Prostate gland (tissue), 2 donors: Measurements from ENCODE around the gene TOP2A. TPM values are rescaled to one million over a fixed set of nuclear protein-coding genes. Genes with fewer than 3 reads are reported as not detected.

Experiments
- DNase-seq: peaks from one replicate; pipeline ENCODE4 v3.0.0-alpha.2; 2019; ENCODE audit warnings: low spot score
- H3K27ac ChIP-seq, 2 donors: fragments of 200-600 bp; sonication (generic); 2 replicates each; pipeline ENCODE4 v1.5.1; 2017 to 2019
- H3K27me3 ChIP-seq: fragments of 200-600 bp; sonication (generic); replicated peaks from 2 replicates; pipeline ENCODE4 v1.5.1; 2019; ENCODE audit not compliant: insufficient read depth
- H3K36me3 ChIP-seq, 2 donors: fragments of 200-600 bp; sonication (generic); 1 replicate in 1 of 2; 2 replicates in 1 of 2; pipeline versions ENCODE4 v1.5.1 to v1.8.1; 2017 to 2019
- H3K4me1 ChIP-seq: fragments of 200-600 bp; sonication (generic); replicated peaks from 2 replicates; pipeline ENCODE4 v1.5.1; 2019
- H3K4me3 ChIP-seq, 2 donors: fragments of 200-600 bp; sonication (generic); 2 replicates each; pipeline ENCODE4 v1.5.1; 2017 to 2019
- H3K9me3 ChIP-seq: fragments of 200-600 bp; sonication (generic); 2 replicates; pipeline ENCODE4 v1.5.1; 2017
- POLR2A ChIP-seq: fragments of 450-650 bp; IDR thresholded peaks from one replicate; pipeline ENCODE4 v1.6.1; 2016; ENCODE audit warnings: antibody characterized with exemption, mild to moderate bottlenecking
- POLR2AphosphoS5 ChIP-seq: sonication (generic); formaldehyde crosslinking; IDR thresholded peaks from one replicate; pipeline ENCODE4 v1.6.1; 2017; ENCODE audit warnings: antibody characterized with exemption
- WGBS: methylation state at CpG from one replicate; pipeline ENCODE4 v1.1.5; 2018; 5-methylcytosine and 5-hydroxymethylcytosine counted together
- intact Hi-C: fragments of 100-400 bp; cut with DNase I; formaldehyde crosslinking; loops from one replicate; pipeline ENCODE4 v1.14.2; 2022
- small RNA-seq, 2 donors: library from RNA; depleted of rRNA; stranded (forward); fragments of <200 nt; gene quantifications; one replicate each; pipeline ENCODE3, GENCODE V24; 2016
- total RNA-seq, 2 donors: library from RNA; depleted of rRNA; stranded (reverse); fragments of >200 nt; gene quantifications; one replicate each; pipeline ENCODE4 v1.1.0, GENCODE V29; 2016
- TF ChIP-seq, protein P1 (sequence below), 4 experiments: fragments of 200-600 bp in 2 of 4; fragments of 450-650 bp in 2 of 4; sonication (generic) in 2 of 4; IDR thresholded peaks; 1 replicate in 3 of 4; 2 replicates in 1 of 4; pipeline ENCODE4 v1.5.1; 2016 to 2019; ENCODE audit warnings: antibody characterized with exemption in 4 of 4, mild to moderate bottlenecking in 2 of 4, moderate library complexity in 2 of 4

Gene TOP2A
- total RNA-seq, 2 donors from 2014 or later: 3.1 to 15.9 TPM

DNA sequence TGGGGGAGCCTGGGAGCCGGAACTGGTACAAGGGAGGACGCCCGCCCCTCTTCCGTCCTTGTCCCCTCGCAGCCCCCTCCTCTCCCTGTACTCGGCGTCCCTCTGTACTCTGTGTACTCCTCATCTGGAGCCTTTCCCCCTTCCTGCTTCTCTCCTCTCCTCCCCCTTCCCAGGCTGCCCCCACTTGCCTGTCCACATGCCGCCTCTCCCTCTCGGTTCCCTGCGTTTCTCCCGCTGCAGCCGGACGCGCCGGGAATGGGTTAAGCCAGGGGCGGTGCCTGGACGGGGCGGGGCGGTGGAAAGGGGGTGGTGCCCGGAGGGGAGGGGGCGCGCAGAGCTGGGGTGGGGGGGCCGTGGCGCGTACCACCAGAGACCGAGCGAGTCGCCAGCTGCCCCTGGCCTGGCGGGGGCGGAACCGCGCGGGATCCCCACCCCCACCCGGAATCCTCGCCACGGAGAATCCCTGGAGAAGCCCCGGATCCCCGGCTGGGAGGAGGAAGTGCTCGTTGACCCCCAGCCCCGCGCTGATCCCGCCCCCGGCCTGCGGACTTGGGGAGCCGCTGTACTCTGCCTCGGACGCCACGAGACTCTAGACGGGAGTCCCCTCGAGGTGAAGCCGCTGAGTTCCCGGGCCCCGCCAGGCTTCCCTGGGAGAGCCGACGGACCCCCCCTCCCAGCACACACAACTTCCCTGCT lies 75.7 kb downstream of the TOP2A start:
- peak overlapping the region; percentile 96 to 98 for H3K27ac ChIP-seq
- peak; percentile 77 for DNase-seq
- H3K4me1 ChIP-seq: peaks cover 20% of the 10 kb centered on the region
- H3K9me3 ChIP-seq: no peaks in the 10 kb centered on the region
- intact Hi-C loops: loop anchor here (5.0 kb wide), 1 partner anchor 220 kb away; the partner anchor contains the start of gene MSL1
- TF ChIP-seq, protein P1, sequence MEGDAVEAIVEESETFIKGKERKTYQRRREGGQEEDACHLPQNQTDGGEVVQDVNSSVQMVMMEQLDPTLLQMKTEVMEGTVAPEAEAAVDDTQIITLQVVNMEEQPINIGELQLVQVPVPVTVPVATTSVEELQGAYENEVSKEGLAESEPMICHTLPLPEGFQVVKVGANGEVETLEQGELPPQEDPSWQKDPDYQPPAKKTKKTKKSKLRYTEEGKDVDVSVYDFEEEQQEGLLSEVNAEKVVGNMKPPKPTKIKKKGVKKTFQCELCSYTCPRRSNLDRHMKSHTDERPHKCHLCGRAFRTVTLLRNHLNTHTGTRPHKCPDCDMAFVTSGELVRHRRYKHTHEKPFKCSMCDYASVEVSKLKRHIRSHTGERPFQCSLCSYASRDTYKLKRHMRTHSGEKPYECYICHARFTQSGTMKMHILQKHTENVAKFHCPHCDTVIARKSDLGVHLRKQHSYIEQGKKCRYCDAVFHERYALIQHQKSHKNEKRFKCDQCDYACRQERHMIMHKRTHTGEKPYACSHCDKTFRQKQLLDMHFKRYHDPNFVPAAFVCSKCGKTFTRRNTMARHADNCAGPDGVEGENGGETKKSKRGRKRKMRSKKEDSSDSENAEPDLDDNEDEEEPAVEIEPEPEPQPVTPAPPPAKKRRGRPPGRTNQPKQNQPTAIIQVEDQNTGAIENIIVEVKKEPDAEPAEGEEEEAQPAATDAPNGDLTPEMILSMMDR (IDR thresholded peaks at IDR 0.05): no peak
- TF ChIP-seq POLR2AphosphoS5 (peak; percentile 65), POLR2A (peak; percentile 56)
- no peaks in the 10 kb centered on the region for H3K36me3 ChIP-seq
- WGBS: 1% methylated on average over 40 of the region's 55 CpGs
- peak overlapping the region; percentile 77 to 93 for H3K4me3 ChIP-seq
- no peaks in the 10 kb centered on the region for H3K27me3 ChIP-seq

DNA sequence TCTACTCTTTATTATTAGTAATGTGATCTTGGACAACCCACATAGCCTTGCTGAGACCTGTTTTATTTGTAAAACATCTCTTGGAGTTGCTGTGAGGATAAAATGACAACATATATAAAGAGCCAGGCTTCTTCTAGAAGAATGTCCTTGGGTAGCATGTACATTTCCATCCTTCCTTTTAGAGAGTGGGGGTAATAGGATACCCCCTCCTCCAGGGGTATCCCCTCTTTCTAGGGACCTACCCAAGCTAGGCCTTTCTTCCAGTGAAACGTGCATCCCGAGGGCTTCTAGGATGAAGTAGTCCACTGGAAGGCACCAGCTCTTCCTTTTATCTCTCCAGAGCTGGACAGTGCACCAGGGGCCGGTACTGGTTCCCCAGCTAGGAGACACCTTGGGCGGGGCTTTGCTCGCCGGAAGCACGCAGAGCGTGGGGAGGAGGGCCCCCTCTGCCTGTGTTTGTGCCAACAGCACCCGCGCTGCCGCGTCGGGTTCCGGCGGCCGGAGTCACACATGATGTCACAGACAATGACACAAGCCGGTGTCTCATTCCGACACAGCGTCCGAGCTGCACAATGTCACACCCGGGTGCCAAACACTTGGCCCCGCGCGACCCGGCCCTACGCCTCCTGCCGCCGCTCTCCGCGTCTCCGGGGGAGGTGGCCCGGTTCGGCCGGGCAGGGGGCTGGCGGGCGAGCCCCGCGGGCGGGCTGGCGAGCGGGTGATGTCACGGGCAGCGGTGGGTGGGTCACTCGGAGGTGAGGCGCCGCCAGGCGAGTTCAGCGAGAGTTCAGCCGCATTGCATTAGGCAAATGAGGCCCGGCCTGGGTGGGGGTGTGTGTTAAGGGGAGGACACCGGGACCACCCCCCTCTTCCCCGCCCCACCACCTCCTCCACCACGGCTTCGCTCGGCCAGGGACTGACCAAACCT lies 76.6 kb downstream of the TOP2A start:
- Histone ChIP-seq H3K27me3 (no peaks in the 10 kb centered on the region), H3K4me3 (peak overlapping the region; percentile 77 to 93), H3K27ac (peak overlapping the region; percentile 96 to 98), H3K9me3 (no peaks in the 10 kb centered on the region), H3K36me3 (no peaks in the 10 kb centered on the region), H3K4me1 (peaks cover 15% of the 10 kb centered on the region)
- peak; percentile 87 for DNase-seq
- TF ChIP-seq, protein P1 (IDR thresholded peaks at IDR 0.05): peak in 2 of 4 experiments; percentile 31 to 41
- peak; percentile 74 for TF ChIP-seq POLR2A
- TF ChIP-seq POLR2AphosphoS5: peak; percentile 88
- under 1% methylated on average over 47 of the region's 55 CpGs for WGBS
- intact Hi-C loops: loop anchor here (5.0 kb wide), 1 partner anchor 219 kb away; the partner anchor contains the start of gene MSL1

DNA sequence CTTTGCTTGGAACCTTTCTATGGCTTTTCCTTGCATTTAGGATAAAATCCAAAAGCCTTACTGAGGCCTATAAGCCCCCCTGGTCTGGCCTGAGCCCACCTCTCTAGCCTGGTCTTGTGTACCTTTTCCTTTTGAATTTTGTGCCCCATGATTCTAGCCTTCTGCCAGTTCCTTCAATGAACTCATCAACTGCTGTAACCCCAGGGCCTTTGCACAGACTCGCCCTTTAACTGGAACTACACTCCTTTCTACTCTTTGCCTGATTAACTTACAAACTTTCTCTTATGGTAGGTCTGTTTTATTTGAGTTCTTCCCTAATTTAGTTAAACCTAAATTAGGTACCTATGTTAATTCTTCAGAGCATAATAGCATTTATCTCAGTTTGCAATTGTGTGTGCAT lies 77.4 kb downstream of the TOP2A start:
- Histone ChIP-seq H3K36me3 (no peaks in the 10 kb centered on the region), H3K4me1 (peaks cover 9% of the 10 kb centered on the region), H3K4me3 (no peak overlapping the region), H3K27ac (peak overlapping the region; percentile 96 to 98), H3K9me3 (no peaks in the 10 kb centered on the region), H3K27me3 (no peaks in the 10 kb centered on the region)
- 94% methylated on average over 1 of the region's 1 CpG for WGBS
- intact Hi-C loops: loop anchor here (5.0 kb wide), 1 partner anchor 218 kb away; the partner anchor contains the start of gene MSL1
- DNase-seq: no peak
- TF ChIP-seq, protein P1 (IDR thresholded peaks at IDR 0.05): no peak
- TF ChIP-seq POLR2AphosphoS5 (no peak), POLR2A (no peak)

DNA sequence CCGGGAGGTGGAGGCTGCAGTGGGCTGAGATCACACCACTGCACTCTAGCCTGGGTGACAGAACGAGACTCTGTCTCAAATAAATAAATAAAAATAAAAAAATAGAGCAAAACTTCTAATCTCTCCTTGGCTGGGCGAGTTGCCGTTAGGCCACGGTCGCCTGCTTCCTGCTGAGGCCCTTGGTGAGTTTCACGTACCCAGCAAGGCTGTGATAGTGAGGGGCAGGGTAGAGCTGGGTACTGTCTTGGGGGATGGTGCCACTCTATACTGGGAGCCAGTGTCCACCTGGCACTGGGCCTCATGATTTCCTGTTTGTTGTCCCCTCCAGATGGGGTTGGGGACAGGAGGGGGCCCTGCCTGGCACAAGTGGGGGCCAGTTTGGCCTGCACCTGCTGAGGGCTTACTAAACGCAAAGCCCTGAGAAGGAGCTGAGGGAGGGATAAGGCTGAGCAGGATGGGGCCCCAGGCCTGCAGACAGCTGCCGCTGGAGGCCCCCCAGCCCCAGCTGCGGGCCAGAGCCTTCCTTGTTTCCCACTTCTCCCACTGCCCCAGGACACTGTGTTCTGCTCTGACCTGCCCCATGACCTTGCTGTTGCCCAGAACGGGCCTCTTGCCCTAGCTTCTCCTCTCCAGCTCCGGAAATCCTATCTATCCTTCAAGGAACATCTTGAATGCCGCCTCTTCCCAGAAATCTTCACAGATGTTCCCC lies 78.6 kb downstream of the TOP2A start:
- no peak for TF ChIP-seq POLR2A
- TF ChIP-seq POLR2AphosphoS5: no peak
- TF ChIP-seq, protein P1 (IDR thresholded peaks at IDR 0.05): no peak
- Histone ChIP-seq H3K27ac (peak overlapping the region in 1 of 2 donors; percentile 44), H3K36me3 (no peaks in the 10 kb centered on the region), H3K9me3 (no peaks in the 10 kb centered on the region), H3K4me1 (peaks cover 8% of the 10 kb centered on the region), H3K4me3 (no peak overlapping the region), H3K27me3 (no peaks in the 10 kb centered on the region)
- WGBS: 65% methylated on average over 13 of the region's 13 CpGs
- DNase-seq: no peak
- intact Hi-C loops: no loop called here

Small RNA genes within 50 kb of the gene (small RNA-seq; reads per million reads assigned to genes)
- 0 reads per million in 2 donors for gene RF00019
- 0 reads per million in 2 donors for gene RNA5SP441

Other genes starting within 250 kb of the TOP2A start
- gene RAPGEFL1, start 240.4 kb downstream of the TOP2A start, total RNA-seq: 10 to 100 TPM; 14.2 to 25.1 TPM
- gene WIPF2, start 198.6 kb downstream of the TOP2A start, total RNA-seq: 10 to 100 TPM; 12.6 to 27.0 TPM
- gene CDC6, start 130.0 kb downstream of the TOP2A start, total RNA-seq: 10 to 100 TPM in 1 of 2 donors, 1 to 10 TPM in 1; 2.1 to 10.3 TPM
- gene RARA, start 108.7 kb downstream of the TOP2A start, total RNA-seq: 10 to 100 TPM; 24.4 to 70.6 TPM
- 1 to 10 TPM in 1 of 2 donors, under 1 TPM in 1; 0.82 to 5.3 TPM for gene GJD3, start 53.2 kb downstream of the TOP2A start, total RNA-seq
- 100 to 1,000 TPM; 132 to 154 TPM for gene IGFBP4, start 25.6 kb upstream of the TOP2A start, total RNA-seq
- gene TNS4, start 83.7 kb upstream of the TOP2A start, total RNA-seq: 10 to 100 TPM; 51.3 to 56.1 TPM
- gene CCR7, start 147.6 kb upstream of the TOP2A start, total RNA-seq: under 1 TPM in 1 of 2 donors, not detected in 1; 0.40 TPM
- gene SMARCE1, start 229.9 kb upstream of the TOP2A start, total RNA-seq: 10 to 100 TPM; 65.7 to 82.0 TPM
- gene KRT222, start 247.3 kb upstream of the TOP2A start, total RNA-seq: under 1 TPM; 0.05 to 0.91 TPM